Subcutaneous adipose tissue (tissue), 4 donors: ENCODE measurements around the gene NPDC1. TPM values are rescaled to one million over a fixed set of nuclear protein-coding genes. Genes with fewer than 3 reads are reported as not detected.

Experiments
- CTCF ChIP-seq: fragments of 450-650 bp; IDR thresholded peaks from one replicate; pipeline ENCODE4 v1.5.1; 2016; ENCODE audit warnings: low read depth, mild to moderate bottlenecking, control low read depth, antibody characterized with exemption, moderate library complexity
- total RNA-seq, 4 donors: library from RNA; depleted of rRNA; stranded (reverse); fragments of >200 nt; gene quantifications; one replicate each; pipeline ENCODE4 v1.1.0, GENCODE V29; 2016

NPDC1 gene
- total RNA-seq, 4 donors from 2014 or later: 17.5 to 61.6 (median 29.8) TPM

- TF ChIP-seq CTCF: no peak
These were observed 45.6 kb downstream of the NPDC1 start for GRCh38 chr9:137000177-137000930.

- no peak for TF ChIP-seq CTCF
These were observed 48.1 kb downstream of the NPDC1 start for GRCh38 chr9:136997830-136998234.

- TF ChIP-seq CTCF: no peak
These were observed 48.6 kb downstream of the NPDC1 start for GRCh38 chr9:136997371-136997770.

GRCh38 chr9:136996361-136997292, 49.4 kb downstream of the NPDC1 start, which contains the start of gene CLIC3:
TSS of gene CLIC3 (minus strand) at chr9:136996568. CDS start at chr9:136996543, 25 bp downstream.
- TF ChIP-seq CTCF: no peak

- TF ChIP-seq CTCF: no peak
These were observed 50.1 kb downstream of the NPDC1 start for GRCh38 chr9:136995772-136996311.

- TF ChIP-seq CTCF: no peak
These were observed 50.6 kb downstream of the NPDC1 start for GRCh38 chr9:136995362-136995761.

- TF ChIP-seq CTCF: no peak
These were observed 51.1 kb downstream of the NPDC1 start for GRCh38 chr9:136994888-136995230.
